Stimulated activated CD4-positive, alpha-beta T cell treated with anti-CD3 and anti-CD28 coated beads, Interleukin-15, amount 100 ng/mL, for 24 hours (primary cell): Measurements from ENCODE around the gene MAPK1IP1L.
A peak's percentile ranks its signal among the peaks of the same experiment; 100 is the strongest.
"Not testable (repeated sequence)": the region's sequence is repeated elsewhere in the genome, so short reads cannot be mapped to it uniquely, and the experiment has no call there.

Source experiments
- DNase-seq: peaks from one replicate; pipeline ENCODE4 v3.0.0-alpha.2; 2020

MAPK1IP1L gene

DNA sequence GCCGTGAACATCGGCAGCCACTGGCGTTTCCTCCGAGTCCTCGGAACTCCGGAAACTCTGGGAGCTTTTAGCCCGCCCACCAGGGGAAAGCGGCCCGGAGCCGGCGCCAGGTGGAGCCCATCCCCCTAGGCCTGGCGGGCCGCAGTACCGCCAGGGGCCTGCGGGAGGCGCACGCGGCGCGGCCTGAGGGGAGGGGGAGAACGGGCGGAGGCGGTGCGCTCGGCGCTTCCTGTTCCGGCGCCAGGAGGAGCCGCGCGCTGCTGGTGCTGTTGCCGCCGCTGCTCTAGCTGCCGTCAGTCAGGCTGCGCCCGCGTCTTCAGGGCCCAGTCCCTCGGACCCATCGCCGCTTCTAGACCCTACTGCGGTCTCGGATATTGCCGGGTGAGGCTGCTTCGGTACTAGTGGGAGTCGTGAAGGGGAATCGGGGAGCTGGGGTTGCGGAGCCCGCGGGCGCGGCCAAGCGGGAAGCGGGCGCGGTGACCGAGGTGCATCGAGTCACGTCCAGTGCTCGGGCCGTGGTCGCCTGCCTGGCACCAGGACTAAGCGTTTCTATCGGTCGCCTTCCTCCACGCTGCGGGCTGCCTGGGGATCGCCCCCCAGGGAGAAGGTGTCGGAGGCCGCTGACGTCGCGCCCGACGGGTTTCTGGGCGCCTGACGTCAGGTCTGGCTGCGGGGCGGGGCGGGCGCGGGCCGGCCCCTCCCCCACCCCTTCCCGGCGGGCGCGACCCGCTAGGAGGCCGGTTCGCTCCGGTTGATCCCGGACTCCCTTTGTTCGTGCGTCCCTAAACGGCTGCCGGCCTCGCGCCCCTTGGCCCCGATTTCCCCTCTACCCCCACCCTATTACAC lies at the start of gene MAPK1IP1L:
Gene MAPK1IP1L, plus strand, starts transcription at position 225 of the 846 bp plus-strand sequence. CDS start 10,037 bp downstream, outside the sequence.
- peak; percentile 90 for DNase-seq

GRCh38 chr14:55005071-55005470 lies 46.4 kb upstream of the MAPK1IP1L start:
- DNase-seq = no peak

- DNase-seq = no peak
Observed at GRCh38 chr14:55015006-55015405, 36.4 kb upstream of the MAPK1IP1L start.

DNA sequence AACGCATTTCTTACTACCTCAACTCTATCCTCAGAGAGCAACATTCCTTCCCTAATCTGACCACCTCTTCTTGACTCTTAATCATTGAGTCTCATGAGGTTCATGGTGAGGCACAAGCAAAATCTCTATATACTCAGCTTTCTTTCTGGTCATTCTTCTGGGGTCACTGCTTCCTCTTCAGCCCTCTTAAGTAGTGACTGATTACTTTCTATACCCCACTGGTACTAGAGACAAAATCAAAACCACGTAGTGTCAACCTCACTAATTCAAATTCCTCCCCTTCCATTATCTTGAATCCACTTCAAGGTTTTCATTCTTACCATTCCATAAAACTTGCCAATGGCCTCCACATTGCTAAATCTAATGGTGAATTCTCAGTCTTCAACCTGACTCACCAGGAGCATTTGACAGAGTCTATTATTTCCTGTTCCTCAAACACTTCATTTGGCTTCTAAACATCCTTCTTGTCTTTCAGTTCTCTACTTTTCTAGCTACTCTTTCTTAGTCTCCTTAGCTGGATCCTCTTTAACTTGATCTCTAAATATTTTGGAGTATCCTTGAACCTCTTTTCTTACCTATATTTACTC lies 31.4 kb upstream of the MAPK1IP1L start:
- no peak for DNase-seq

- not testable (repeated sequence) for DNase-seq
Observed at GRCh38 chr14:55024365-55024764, 27.1 kb upstream of the MAPK1IP1L start.

DNA sequence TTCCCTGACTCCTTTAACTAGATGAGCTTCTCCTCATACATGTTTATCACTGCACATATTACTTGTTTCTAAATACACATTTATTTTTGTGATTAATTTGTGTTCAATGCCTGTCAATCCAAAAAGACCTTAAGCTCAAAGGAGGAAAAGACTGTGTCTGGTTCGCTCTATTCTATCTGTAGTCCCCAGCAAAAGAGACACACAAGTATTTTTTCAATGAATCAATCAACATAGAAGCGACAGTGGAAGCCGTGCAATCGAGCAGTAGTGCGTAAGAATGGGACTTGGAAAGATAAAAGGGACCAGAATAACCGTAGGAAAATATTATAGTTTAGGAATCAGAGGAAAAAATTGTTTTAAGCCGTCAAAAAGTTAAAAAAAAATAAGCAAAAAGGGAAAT lies 25.5 kb upstream of the MAPK1IP1L start:
- no peak for DNase-seq

- DNase-seq = no peak
Observed at GRCh38 chr14:55026441-55026792, 25.0 kb upstream of the MAPK1IP1L start.

- peak; percentile 98 for DNase-seq
Observed at GRCh38 chr14:55026793-55027561, 24.5 kb upstream of the MAPK1IP1L start, which contains the start of the genes SOCS4 and WDHD1. Gene SOCS4, plus strand, starts transcription at chr14:55027236. Its CDS starts 15,806 bp downstream, at chr14:55043042. Gene WDHD1, minus strand, starts transcription at chr14:55027099. Its CDS starts 312 bp downstream, at chr14:55026787.

DNA sequence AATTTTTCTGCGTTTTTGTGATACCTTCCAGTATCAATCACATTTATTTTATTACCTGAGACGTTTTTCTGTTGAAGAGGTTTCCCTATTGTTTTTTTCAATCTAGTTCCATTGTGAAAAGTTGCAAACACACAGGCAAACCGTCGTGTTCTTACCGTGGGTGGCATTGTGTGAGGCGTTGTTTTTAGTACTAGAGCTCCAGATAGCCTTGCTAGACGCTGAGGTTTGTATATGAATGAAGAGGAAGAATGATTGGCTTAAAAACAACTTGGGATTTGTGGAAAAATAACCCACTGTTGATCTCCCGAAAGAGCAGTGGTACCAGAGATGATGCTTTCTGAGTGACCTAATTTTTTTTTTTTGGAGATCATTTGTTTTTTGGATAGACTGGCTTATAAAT lies 23.4 kb upstream of the MAPK1IP1L start:
- DNase-seq = no peak

GRCh38 chr14:55028476-55028875 lies 23.0 kb upstream of the MAPK1IP1L start:
- no peak for DNase-seq

- no peak for DNase-seq
Observed at GRCh38 chr14:55031190-55031589, 20.3 kb upstream of the MAPK1IP1L start.

DNA sequence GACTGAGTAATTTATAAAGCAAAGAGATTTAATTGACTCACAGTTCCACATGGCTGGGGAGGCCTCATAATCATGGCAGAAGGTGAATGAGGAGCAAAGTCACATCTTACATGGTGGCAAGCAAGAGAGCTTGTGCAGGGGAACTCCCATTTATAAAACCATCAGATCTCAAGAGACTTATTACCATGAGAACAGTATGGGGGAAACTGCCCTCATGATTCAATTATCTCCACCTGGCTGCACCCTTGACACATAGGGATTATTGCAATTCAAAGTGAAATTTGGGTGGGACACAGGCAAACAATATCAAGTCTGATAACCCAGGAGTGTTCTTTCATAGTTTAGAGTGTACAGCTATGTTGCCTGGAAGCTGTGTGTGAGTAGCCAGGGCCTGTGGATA lies 13.5 kb upstream of the MAPK1IP1L start:
- DNase-seq = not testable (repeated sequence)

DNA sequence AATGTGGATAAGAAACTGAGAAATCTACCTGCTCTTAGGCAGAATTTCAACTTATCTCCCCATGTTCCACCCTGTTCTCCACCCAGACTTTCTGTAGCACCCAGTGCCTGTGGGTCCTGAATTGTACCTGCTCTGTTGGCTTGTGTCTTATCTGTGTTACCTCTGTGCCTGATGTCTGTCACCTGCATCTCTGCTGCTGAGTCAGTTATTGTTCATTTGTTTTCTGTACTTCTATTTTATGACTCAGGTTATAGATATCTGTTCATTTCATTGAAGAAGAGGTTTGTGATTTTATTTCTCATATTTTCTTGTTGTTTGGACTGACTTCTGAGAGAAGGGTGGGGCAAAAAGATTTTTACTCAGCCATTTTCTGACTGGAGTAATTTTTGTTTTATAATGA lies 12.7 kb upstream of the MAPK1IP1L start:
- DNase-seq = no peak

GRCh38 chr14:55043528-55043927 lies 7.9 kb upstream of the MAPK1IP1L start:
- DNase-seq = no peak

DNA sequence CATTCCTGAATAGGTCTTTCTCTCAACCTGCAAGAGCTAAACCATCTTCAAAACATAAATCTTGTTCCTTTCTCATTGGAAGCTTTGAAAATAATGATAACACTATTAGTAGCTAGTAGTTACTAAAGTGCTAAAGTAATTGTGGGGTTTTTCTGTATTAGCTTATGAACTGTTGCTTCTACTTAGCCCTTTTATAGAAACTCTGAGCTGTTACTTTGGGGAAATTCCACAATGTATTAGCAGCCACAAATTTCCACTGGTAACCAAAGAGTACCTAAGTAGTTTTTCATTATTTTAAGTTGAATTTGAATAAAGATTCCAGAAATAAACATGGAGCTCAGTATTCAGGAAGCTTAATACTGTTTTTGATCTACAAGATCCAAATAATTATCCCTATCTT lies 6.4 kb upstream of the MAPK1IP1L start:
- no peak for DNase-seq

DNA sequence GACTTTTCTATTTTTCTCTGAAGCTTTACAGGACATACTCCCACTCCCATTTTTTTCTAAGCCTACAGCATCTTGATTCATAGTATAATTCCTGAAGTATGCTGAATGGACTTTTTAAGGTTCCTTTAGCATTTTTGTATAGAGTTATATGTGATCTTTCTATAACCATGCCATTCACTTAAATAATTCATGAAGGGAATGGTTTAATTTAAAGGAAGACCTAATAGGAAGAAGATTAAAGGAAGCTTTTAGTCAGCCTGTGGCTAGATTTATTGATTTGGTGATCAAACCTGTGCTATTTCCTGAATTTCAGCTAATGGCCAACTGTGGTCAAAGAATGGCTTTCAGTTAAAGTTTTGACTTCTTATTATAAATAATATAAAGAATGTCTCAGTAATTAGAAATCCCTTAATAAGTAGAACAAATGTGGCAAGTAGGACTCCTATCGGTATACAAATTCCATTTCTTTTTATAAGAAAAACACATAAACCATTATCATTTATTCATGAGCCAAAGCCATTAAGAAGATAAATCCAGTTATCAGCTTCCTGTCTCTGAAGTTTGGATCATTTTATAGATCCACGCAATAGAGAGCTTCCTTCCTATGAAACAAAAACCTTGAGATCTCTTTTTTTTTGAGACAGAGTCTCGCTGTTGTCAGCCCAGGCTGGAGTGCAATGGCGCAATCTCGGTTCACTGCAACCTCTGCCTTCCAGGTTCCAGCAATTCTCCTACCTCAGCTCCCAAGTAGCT lies 4.0 kb upstream of the MAPK1IP1L start:
- no peak for DNase-seq

DNA sequence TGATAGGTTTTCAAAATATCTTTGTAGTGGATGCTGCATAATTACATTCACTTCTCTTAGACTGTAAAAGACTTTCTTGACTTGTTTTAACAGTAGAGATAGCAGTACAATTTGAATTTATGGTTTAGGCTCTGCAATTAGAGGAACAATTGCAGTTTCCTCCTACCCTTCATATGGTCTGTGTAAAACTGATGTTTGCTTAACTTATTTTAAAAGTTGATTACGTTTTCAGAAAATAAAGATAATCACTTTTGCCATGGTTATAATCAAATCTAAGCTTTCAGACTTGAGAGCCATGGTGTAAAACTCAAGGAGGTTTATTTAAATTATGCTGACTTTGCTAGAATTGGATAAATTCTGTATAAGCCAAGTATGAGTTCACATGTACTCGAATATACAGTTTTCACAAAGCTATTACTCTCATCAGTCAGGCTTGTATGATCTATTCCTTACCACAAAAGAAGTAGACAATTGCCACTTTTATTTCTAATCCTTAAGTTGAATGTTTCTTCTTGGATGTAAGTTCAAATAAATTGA lies 2.5 kb upstream of the MAPK1IP1L start:
- no peak for DNase-seq

DNA sequence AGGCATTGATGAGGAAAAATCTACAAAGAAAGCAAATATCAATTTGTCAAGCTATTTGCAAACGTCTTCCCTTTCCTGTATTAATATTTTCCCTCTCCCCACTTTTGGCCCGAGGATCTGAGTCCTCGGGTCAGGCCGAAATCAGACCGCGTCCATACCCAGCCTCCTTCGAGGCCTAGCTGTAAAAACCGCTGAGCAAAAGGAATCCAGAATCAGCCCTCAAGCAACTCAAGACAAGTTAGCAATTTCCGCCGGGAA lies 353 bp upstream of the MAPK1IP1L start:
- no peak for DNase-seq

GRCh38 chr14:55052269-55052930 lies 953 bp downstream of the MAPK1IP1L start:
- DNase-seq = no peak

GRCh38 chr14:55053018-55053417 lies 1.6 kb downstream of the MAPK1IP1L start:
- no peak for DNase-seq

DNA sequence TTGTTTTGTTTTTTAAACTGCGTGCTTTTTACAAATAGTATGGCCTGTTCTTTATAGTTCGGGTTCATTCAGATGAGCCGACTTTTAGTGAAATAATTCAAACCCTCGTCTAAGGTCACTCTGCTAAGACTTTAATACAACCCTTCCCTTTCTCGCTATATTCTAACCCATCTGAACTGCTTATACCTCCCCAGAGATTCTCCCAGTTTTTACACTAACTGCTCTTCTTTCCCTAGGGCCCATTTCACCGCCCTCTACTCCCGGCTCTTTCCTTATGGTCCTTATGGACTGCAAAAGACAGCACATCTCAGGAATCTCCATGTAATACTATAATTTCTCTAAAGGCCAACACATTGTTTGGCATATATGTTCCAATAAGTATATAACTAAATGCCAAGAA lies 2.1 kb downstream of the MAPK1IP1L start:
- no peak for DNase-seq

DNA sequence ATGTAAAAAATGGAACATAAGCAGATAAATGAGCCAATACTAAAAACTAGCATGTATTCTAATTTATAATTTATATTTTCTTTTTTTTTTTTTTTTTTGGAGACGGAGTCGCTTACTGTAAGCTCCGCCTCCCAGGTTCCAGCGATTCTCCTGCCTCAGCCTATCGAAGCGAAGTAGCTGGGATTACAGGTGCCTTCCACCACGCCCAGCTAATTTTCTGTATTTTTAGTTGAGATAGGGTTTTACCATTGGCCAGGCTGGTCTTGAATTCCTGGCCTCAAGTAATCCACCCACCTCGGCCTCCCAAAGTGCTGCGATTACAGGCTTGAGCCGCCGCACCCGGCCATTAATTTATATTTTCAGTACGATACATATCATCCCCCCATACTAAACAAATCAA lies 2.7 kb downstream of the MAPK1IP1L start:
- no peak for DNase-seq
